Thymus (tissue), 11 donors: Measurements from ENCODE around the gene H2BW2. TPM values are rescaled to one million over a fixed set of nuclear protein-coding genes. Genes with fewer than 3 reads are reported as not detected.
"Not testable (repeated sequence)": the region's sequence is repeated elsewhere in the genome, so short reads cannot be mapped to it uniquely, and the experiment has no call there.

Experiments
- DNase-seq, 9 donors: peaks; one replicate each; pipeline ENCODE4 v3.0.0-alpha.2; 2013; ENCODE audit warnings: low spot score in 9 of 9, low read depth in 6 of 9, missing footprints in 1 of 9
- H3K27ac ChIP-seq, 2 donors: one replicate each; pipeline ENCODE4 v1.5.1; 2013; ENCODE audit warnings: control low read depth in 1 of 2, low read depth in 1 of 2, low read length in 1 of 2, mild to moderate bottlenecking in 1 of 2, moderate library complexity in 1 of 2
- H3K27me3 ChIP-seq, 2 donors: one replicate each; pipeline ENCODE4 v1.5.1; 2013; ENCODE audit warnings: low read length in 1 of 2; ENCODE audit not compliant: control insufficient read depth in 2 of 2, insufficient read depth in 1 of 2
- H3K36me3 ChIP-seq, 2 donors: one replicate each; pipeline ENCODE4 v1.5.1; 2013; ENCODE audit warnings: low read length in 1 of 2, mild to moderate bottlenecking in 1 of 2, moderate library complexity in 1 of 2; ENCODE audit not compliant: control insufficient read depth in 2 of 2, insufficient read depth in 2 of 2
- H3K4me1 ChIP-seq, 2 donors: one replicate each; pipeline ENCODE4 v1.5.1; 2013; ENCODE audit warnings: low read length in 2 of 2; ENCODE audit not compliant: control insufficient read depth in 2 of 2, insufficient read depth in 2 of 2
- H3K4me3 ChIP-seq, 2 donors: one replicate each; pipeline ENCODE4 v1.5.1; 2013; ENCODE audit warnings: low read length in 2 of 2, control low read depth in 1 of 2, mild to moderate bottlenecking in 1 of 2
- H3K9me3 ChIP-seq, 2 donors: one replicate each; pipeline ENCODE4 v1.5.1; 2013; ENCODE audit warnings: low read length in 1 of 2, mild to moderate bottlenecking in 1 of 2; ENCODE audit not compliant: control insufficient read depth in 2 of 2, insufficient read depth in 1 of 2
- WGBS: extraction: QIAGEN DNeasy Blood & Tissue Kit; methylation state at CpG from one replicate; pipeline ENCODE4 v1.1.7; 2013; 5-methylcytosine and 5-hydroxymethylcytosine counted together
- polyA plus RNA-seq: library from polyadenylated mRNA; stranded (reverse); fragments of 200-250 nt; gene quantifications from one replicate; pipeline ENCODE4 v1.2.3, GENCODE V29; 2013
- total RNA-seq: library from RNA; stranded (reverse); fragments of 120-200 nt; gene quantifications from one replicate; pipeline ENCODE4 v1.2.4, GENCODE V29; 2013
- donor health status: healthy.

The H2BW2 gene
- total and polyA plus RNA-seq, 2 donors, result not detected

GRCh38 chrX:104047171-104047570, 7.4 kb downstream of the H2BW2 start:
- H3K27ac ChIP-seq, result no peak overlapping the region
- no peak overlapping the region for H3K4me3 ChIP-seq
- no peak for DNase-seq
- H3K27me3 ChIP-seq, result no peaks in the 10 kb centered on the region
- no peaks in the 10 kb centered on the region for H3K9me3 ChIP-seq
- WGBS, result 97% methylated on average over 13 of the region's 13 CpGs
- H3K4me1 ChIP-seq, result no peaks in the 10 kb centered on the region
- no peaks in the 10 kb centered on the region for H3K36me3 ChIP-seq

- H3K36me3 ChIP-seq, DNase-seq, H3K9me3 ChIP-seq, H3K27ac ChIP-seq, H3K4me1 ChIP-seq, H3K4me3 ChIP-seq, H3K27me3 ChIP-seq: not testable (repeated sequence)
- no CpG with 5 or more reads among the region's 13 CpGs for WGBS
Measured at GRCh38 chrX:104054956-104055355, 15.2 kb downstream of the H2BW2 start.

GRCh38 chrX:104062636-104063035, 22.9 kb downstream of the H2BW2 start:
- H3K27ac ChIP-seq, H3K4me1 ChIP-seq, DNase-seq, H3K9me3 ChIP-seq, H3K4me3 ChIP-seq, H3K36me3 ChIP-seq, H3K27me3 ChIP-seq: not testable (repeated sequence)
- 97% methylated on average over 9 of the region's 18 CpGs for WGBS

GRCh38 chrX:104075778-104076445, 36.2 kb downstream of the H2BW2 start, which contains the start of gene TMSB15C:
TMSB15C (minus strand) TSS chrX:104076236.
- not testable (repeated sequence) for H3K4me3 ChIP-seq, H3K4me1 ChIP-seq, DNase-seq, H3K9me3 ChIP-seq, H3K36me3 ChIP-seq, H3K27me3 ChIP-seq, H3K27ac ChIP-seq
- no CpG with 5 or more reads among the region's 46 CpGs for WGBS

GRCh38 chrX:104077854-104078253, 38.1 kb downstream of the H2BW2 start:
- H3K4me3 ChIP-seq, H3K36me3 ChIP-seq, H3K27ac ChIP-seq, H3K9me3 ChIP-seq, DNase-seq, H3K27me3 ChIP-seq, H3K4me1 ChIP-seq: not testable (repeated sequence)
- no CpG with 5 or more reads among the region's 6 CpGs for WGBS

GRCh38 chrX:104084063-104084462, 44.3 kb downstream of the H2BW2 start:
- no peak overlapping the region for H3K4me3 ChIP-seq
- no peak overlapping the region for H3K27ac ChIP-seq
- H3K36me3 ChIP-seq, result no peaks in the 10 kb centered on the region
- H3K27me3 ChIP-seq, result no peaks in the 10 kb centered on the region
- no peaks in the 10 kb centered on the region for H3K4me1 ChIP-seq
- no peaks in the 10 kb centered on the region for H3K9me3 ChIP-seq
- DNase-seq, result no peak
- 88% methylated on average over 4 of the region's 4 CpGs for WGBS

GRCh38 chrX:104084534-104085277, 45.0 kb downstream of the H2BW2 start:
- no peak for DNase-seq
- H3K36me3 ChIP-seq, result no peaks in the 10 kb centered on the region
- no peaks in the 10 kb centered on the region for H3K4me1 ChIP-seq
- H3K27ac ChIP-seq, result no peak overlapping the region
- no peaks in the 10 kb centered on the region for H3K9me3 ChIP-seq
- 93% methylated on average over 5 of the region's 5 CpGs for WGBS
- H3K27me3 ChIP-seq, result no peaks in the 10 kb centered on the region
- no peak overlapping the region for H3K4me3 ChIP-seq

- no peak overlapping the region for H3K27ac ChIP-seq
- no peaks in the 10 kb centered on the region for H3K4me1 ChIP-seq
- no peak for DNase-seq
- H3K36me3 ChIP-seq, result no peaks in the 10 kb centered on the region
- H3K9me3 ChIP-seq, result no peaks in the 10 kb centered on the region
- no peak overlapping the region for H3K4me3 ChIP-seq
- 92% methylated on average over 7 of the region's 7 CpGs for WGBS
- no peaks in the 10 kb centered on the region for H3K27me3 ChIP-seq
Measured at GRCh38 chrX:104085477-104085876, 45.7 kb downstream of the H2BW2 start.

- Histone ChIP-seq H3K4me3 (no peak overlapping the region), H3K27ac (no peak overlapping the region), H3K9me3 (no peaks in the 10 kb centered on the region), H3K27me3 (no peaks in the 10 kb centered on the region), H3K36me3 (no peaks in the 10 kb centered on the region), H3K4me1 (no peaks in the 10 kb centered on the region)
- DNase-seq, result no peak
- 90% methylated on average over 7 of the region's 7 CpGs for WGBS
Measured at GRCh38 chrX:104085919-104086318, 46.2 kb downstream of the H2BW2 start.
